Stimulated activated CD8-positive, alpha-beta memory T cell treated with anti-CD3 and anti-CD28 coated beads, Interleukin-15, amount 100 ng/mL, for 4 hours (primary cell): ENCODE results near the gene ALG3.

Source experiments
- DNase-seq, 2 donors: peaks; one replicate each; pipeline ENCODE4 v3.0.0-alpha.2; 2020; ENCODE audit warnings: low read depth in 2 of 2

ALG3 gene

DNA sequence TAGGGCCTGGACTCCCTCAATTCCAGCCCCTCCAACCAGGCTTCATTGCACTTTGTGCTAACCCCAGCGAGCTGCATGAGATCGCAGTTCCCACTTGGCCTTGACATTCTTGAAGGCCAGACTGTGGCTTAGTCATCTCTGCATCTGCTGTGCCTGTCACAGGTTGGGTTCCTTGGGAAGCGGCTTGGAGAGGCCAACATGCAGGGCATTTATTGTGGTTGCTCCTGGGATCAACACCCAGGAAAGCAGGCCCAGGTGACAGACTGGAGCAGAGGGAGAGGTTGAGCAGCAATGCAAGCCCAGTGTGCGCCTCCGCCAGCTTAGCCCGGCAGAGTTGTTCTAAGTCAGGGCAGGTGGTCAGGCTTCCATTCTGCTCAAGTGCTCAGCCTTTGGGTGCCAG is 52.2 kb downstream of the ALG3 start:
- no peak for DNase-seq

DNA sequence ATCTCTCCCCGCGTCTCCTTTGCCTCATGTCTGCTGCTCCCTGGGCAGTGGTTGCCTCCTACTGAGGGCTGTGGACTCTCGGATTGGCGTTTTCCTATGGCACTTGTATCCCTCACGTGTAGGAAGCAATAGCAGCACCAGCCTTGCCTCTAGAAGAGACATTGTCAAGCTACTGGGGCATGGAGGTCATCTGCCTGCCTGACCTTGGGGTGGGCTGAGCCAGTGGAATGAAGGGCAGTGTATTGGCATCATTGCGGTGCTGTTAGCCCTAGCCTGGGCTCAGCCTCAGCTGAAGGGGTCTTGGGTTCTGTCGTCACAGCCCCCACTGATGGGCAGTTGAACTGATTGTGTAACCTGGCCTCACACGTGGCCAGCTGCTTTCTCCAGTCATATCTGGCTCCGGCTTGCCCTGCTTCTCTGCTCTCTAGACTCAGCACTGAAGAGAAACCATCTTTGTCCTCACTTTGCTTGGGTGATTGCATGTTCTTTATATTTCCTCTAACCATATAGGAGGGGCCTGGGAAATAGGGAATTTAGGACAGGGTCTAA is 54.7 kb downstream of the ALG3 start:
- DNase-seq, result no peak

DNA sequence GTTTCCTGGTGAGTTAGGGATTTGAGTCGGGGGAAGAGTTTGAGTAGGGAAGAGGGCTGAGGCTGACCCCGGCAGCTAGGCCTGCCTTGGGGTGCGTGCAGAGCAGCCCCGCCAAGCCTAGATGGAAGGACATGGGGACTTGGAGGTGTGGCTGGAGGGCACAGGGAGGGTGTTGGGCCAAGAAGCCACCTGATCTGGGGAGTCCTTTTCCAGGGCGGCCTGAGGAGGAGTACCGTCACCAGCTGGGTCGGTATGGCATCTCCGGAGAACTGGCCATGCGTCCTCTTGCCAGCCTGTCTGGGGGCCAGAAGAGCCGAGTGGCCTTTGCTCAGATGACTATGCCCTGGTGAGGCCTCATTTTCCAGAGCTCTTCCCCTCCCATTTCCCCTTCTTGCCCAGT is 55.9 kb downstream of the ALG3 start:
- DNase-seq, result no peak
